OCI-M2 (cell line): ENCODE measurements around the gene ITGB4.
"Not testable (repeated sequence)": the region's sequence is repeated elsewhere in the genome, so short reads cannot be mapped to it uniquely, and the experiment has no call there.

Experiments
- DNase-seq: peaks from one replicate; lab custom pipeline; 2025; ENCODE audit not compliant: unreplicated experiment; lab: John Stamatoyannopoulos, UW

The ITGB4 gene

GRCh38 chr17:75752802-75753513 lies 31.7 kb downstream of the ITGB4 start:
- DNase-seq: no peak

GRCh38 chr17:75753514-75754377 lies 32.5 kb downstream of the ITGB4 start:
- no peak for DNase-seq

GRCh38 chr17:75754378-75755204 lies 33.3 kb downstream of the ITGB4 start:
- DNase-seq: no peak

GRCh38 chr17:75755205-75755901 lies 34.1 kb downstream of the ITGB4 start:
- no peak for DNase-seq

GRCh38 chr17:75755990-75756389 lies 34.7 kb downstream of the ITGB4 start:
- DNase-seq: no peak

- no peak for DNase-seq
Measured at GRCh38 chr17:75756451-75757085, 35.3 kb downstream of the ITGB4 start.

GRCh38 chr17:75757086-75757681 lies 35.9 kb downstream of the ITGB4 start:
- no peak for DNase-seq

- DNase-seq: no peak
Measured at GRCh38 chr17:75758131-75758905, 37.1 kb downstream of the ITGB4 start.

GRCh38 chr17:75759457-75759856 lies 38.2 kb downstream of the ITGB4 start:
- no peak for DNase-seq

GRCh38 chr17:75759978-75760640 lies 38.9 kb downstream of the ITGB4 start:
- DNase-seq: not testable (repeated sequence)

- DNase-seq: no peak
Measured at GRCh38 chr17:75762513-75763268, 41.4 kb downstream of the ITGB4 start.

GRCh38 chr17:75763269-75763607 lies 42.0 kb downstream of the ITGB4 start:
- no peak for DNase-seq

GRCh38 chr17:75763613-75764416 lies 42.6 kb downstream of the ITGB4 start:
- DNase-seq: no peak

GRCh38 chr17:75764417-75764710 lies 43.1 kb downstream of the ITGB4 start:
- DNase-seq: no peak

GRCh38 chr17:75764711-75765421 lies 43.6 kb downstream of the ITGB4 start, which contains the start of gene GALK1:
Gene GALK1, minus strand, starts transcription at chr17:75765192. Its CDS starts 56 bp downstream, at chr17:75765136.
- DNase-seq: no peak

GRCh38 chr17:75765981-75766380 lies 44.7 kb downstream of the ITGB4 start:
- no peak for DNase-seq

- no peak for DNase-seq
Measured at GRCh38 chr17:75767881-75768280, 46.6 kb downstream of the ITGB4 start.
